Measurements from ENCODE around the gene BACH2. TPM values are rescaled to one million over a fixed set of nuclear protein-coding genes. Genes with fewer than 3 reads are reported as not detected.

BACH2 gene
- total RNA-seq, 1 donor = 3.6 TPM

GRCh38 chr6:90179190-90180169, 117.2 kb downstream of the BACH2 start:
- Histone ChIP-seq H3K27me3 (ENCODE audit: insufficient read depth, low read length) (peaks cover 10% of the 10 kb centered on the region), H3K79me2 (ENCODE audit: insufficient read depth, low read length) (no peaks in the 10 kb centered on the region), H3K9me3 (ENCODE audit: low read depth, low read length) (no peaks in the 10 kb centered on the region), H3K4me3 (ENCODE audit: insufficient read depth, low read length) (no peak overlapping the region), H3K27ac (ENCODE audit: low read depth, low read length) (no peak overlapping the region), H4K20me1 (ENCODE audit: insufficient read depth, low read length) (no peaks in the 10 kb centered on the region), H3K4me1 (ENCODE audit: insufficient read depth, low read length) (no peaks in the 10 kb centered on the region), H2AFZ (ENCODE audit: low read length) (no peak overlapping the region), H3K4me2 (ENCODE audit: insufficient read depth, low read length) (no peak overlapping the region), H3K36me3 (ENCODE audit: insufficient read depth, low read length) (no peaks in the 10 kb centered on the region)
- no peak for DNase-seq (ENCODE audit: insufficient read length, low spot score, missing footprints)
- TF ChIP-seq CTCF (IDR thresholded peaks at IDR 0.05; ENCODE audit: extremely low read depth, low read depth, low read length) = peak; percentile 49

- no peak overlapping the region for H3K4me2 ChIP-seq (ENCODE audit: insufficient read depth, low read length)
- no peaks in the 10 kb centered on the region for H3K4me1 ChIP-seq (ENCODE audit: insufficient read depth, low read length)
- no peaks in the 10 kb centered on the region for H3K79me2 ChIP-seq (ENCODE audit: insufficient read depth, low read length)
- H2AFZ ChIP-seq (ENCODE audit: low read length) = no peak overlapping the region
- no peaks in the 10 kb centered on the region for H3K9me3 ChIP-seq (ENCODE audit: low read depth, low read length)
- H3K27me3 ChIP-seq (ENCODE audit: insufficient read depth, low read length) = peaks cover 10% of the 10 kb centered on the region
- DNase-seq (ENCODE audit: insufficient read length, low spot score, missing footprints) = no peak
- no peaks in the 10 kb centered on the region for H4K20me1 ChIP-seq (ENCODE audit: insufficient read depth, low read length)
- H3K36me3 ChIP-seq (ENCODE audit: insufficient read depth, low read length) = no peaks in the 10 kb centered on the region
- no peak overlapping the region for H3K4me3 ChIP-seq (ENCODE audit: insufficient read depth, low read length)
- TF ChIP-seq CTCF (IDR thresholded peaks at IDR 0.05; ENCODE audit: extremely low read depth, low read depth, low read length) = no peak
- H3K27ac ChIP-seq (ENCODE audit: low read depth, low read length) = no peak overlapping the region
Measured at GRCh38 chr6:90178384-90178855, 118.2 kb downstream of the BACH2 start.

GRCh38 chr6:90177544-90178383, 118.9 kb downstream of the BACH2 start:
- Histone ChIP-seq H3K27me3 (ENCODE audit: insufficient read depth, low read length) (peaks cover 10% of the 10 kb centered on the region), H3K79me2 (ENCODE audit: insufficient read depth, low read length) (no peaks in the 10 kb centered on the region), H3K4me1 (ENCODE audit: insufficient read depth, low read length) (no peaks in the 10 kb centered on the region), H4K20me1 (ENCODE audit: insufficient read depth, low read length) (no peaks in the 10 kb centered on the region), H3K9me3 (ENCODE audit: low read depth, low read length) (no peaks in the 10 kb centered on the region), H3K36me3 (ENCODE audit: insufficient read depth, low read length) (no peaks in the 10 kb centered on the region), H3K4me2 (ENCODE audit: insufficient read depth, low read length) (no peak overlapping the region), H2AFZ (ENCODE audit: low read length) (peak overlapping the region; percentile 12), H3K4me3 (ENCODE audit: insufficient read depth, low read length) (no peak overlapping the region), H3K27ac (ENCODE audit: low read depth, low read length) (no peak overlapping the region)
- TF ChIP-seq CTCF (IDR thresholded peaks at IDR 0.05; ENCODE audit: extremely low read depth, low read depth, low read length) = no peak
- DNase-seq (ENCODE audit: insufficient read length, low spot score, missing footprints) = no peak
